Aortic smooth muscle cell (primary cell): ENCODE results near the gene RPS23. TPM values are rescaled to one million over a fixed set of nuclear protein-coding genes. Genes with fewer than 3 reads are reported as not detected.

ENCODE experiments used
- total RNA-seq: library from RNA; depleted of rRNA; stranded (reverse); fragments of >200 nt; gene quantifications from 2 replicates; pipeline ENCODE4 v1.2.3, GENCODE V29; 2014

RPS23 gene
- 3,956 and 4,129 TPM in 2 replicates for total RNA-seq

GRCh38 chr5:82277987-82278710, at the start of gene RPS23:
RPS23 (minus strand) TSS chr5:82278354; CDS start chr5:82278323, 31 bp downstream.

